Testis (tissue), 2 donors: ENCODE data around the gene POPDC2.

Source experiments
- CTCF ChIP-seq, 3 experiments: fragments of 450-650 bp in 2 of 3; fragments of 200-600 bp in 1 of 3; sonication (generic) in 1 of 3; IDR thresholded peaks; one replicate each; pipeline ENCODE4 v1.5.1; 2016 to 2019; ENCODE audit warnings: antibody characterized with exemption in 3 of 3, mild to moderate bottlenecking in 2 of 3, moderate library complexity in 1 of 3
- POLR2A ChIP-seq: fragments of 450-650 bp; IDR thresholded peaks from one replicate; pipeline ENCODE4 v1.6.1; 2017; ENCODE audit warnings: antibody characterized with exemption, mild to moderate bottlenecking, moderate library complexity

DNA sequence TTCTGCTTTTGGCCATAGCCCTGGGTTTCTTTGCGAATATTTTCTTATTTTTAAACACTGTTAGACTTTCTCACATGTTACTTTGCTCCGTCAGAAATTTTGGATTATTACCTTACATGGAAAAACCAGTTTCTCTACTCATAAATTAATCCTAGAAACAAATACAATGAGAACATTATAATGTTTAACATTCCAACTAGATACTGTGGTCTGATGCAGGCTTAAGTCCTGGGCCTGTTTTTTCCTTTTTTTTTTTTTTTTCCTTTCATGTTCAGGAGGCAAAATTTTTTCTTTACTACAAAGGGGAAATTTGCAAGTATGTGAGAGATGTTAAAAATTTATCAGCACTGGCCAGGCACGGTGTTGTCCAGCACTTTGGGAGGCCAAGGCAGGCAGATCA, 28.9 kb downstream of the POPDC2 start:
- TF ChIP-seq CTCF (IDR thresholded peaks at IDR 0.05) (no peak), POLR2A (no peak)
